GM21528 (cell line): ENCODE data around the gene HMOX1.
A peak's percentile ranks its signal among the peaks of the same experiment; 100 is the strongest.

Experiments
- ATAC-seq: cut with Tn5 transposase; IDR thresholded peaks from one replicate; pipeline ENCODE4 v1.9.1; 2021; ENCODE audit warnings: mild to moderate bottlenecking, moderate library complexity; ENCODE audit not compliant: unreplicated experiment, low FRiP score

HMOX1 gene

GRCh38 chr22:35400501-35400790, 19.6 kb downstream of the HMOX1 start:
- ATAC-seq = peak; percentile 12

DNA sequence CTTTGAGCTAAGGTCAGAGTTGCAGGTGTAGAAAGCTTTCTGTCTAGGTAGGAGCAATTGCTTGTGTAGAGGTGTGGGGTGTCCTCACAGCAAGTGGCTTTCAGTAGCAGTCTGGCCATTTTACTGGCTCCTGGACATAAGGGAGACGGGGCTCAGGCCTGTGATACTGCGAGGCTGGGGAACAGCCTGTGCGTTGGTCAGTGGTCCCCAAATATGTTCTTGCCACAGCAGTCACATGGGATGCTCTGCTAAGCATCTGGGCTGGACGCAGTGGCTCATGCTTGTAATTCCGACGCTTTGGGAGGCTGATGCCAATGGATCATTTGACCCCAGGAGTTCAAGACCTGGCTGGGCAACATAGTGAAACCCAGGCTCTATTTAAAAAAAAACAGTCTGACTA, 21.0 kb downstream of the HMOX1 start:
- no peak for ATAC-seq

DNA sequence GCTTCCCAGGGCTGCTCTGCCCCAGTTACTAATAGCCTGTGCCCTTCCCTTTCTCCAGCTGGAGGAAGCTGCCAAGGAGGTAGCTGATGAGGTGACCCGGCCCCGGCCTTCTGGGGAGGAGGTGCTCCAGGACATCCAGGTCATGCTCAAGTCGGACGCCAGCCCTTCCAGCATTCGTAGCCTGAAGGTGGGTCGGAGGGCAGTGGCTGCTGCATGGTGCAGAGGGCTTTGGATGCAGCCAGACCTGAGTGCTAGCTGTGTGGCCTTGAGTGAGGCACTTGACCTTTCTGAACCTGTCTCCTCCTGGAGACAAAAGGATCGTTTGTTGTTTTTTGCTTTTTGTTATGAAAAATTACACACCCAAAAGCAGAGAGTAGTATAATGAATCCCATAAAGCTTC, 22.5 kb downstream of the HMOX1 start:
- no peak for ATAC-seq

- no peak for ATAC-seq
These were observed 23.3 kb downstream of the HMOX1 start for GRCh38 chr22:35404176-35404575.

- no peak for ATAC-seq
These were observed 25.5 kb downstream of the HMOX1 start for GRCh38 chr22:35406443-35406842.

DNA sequence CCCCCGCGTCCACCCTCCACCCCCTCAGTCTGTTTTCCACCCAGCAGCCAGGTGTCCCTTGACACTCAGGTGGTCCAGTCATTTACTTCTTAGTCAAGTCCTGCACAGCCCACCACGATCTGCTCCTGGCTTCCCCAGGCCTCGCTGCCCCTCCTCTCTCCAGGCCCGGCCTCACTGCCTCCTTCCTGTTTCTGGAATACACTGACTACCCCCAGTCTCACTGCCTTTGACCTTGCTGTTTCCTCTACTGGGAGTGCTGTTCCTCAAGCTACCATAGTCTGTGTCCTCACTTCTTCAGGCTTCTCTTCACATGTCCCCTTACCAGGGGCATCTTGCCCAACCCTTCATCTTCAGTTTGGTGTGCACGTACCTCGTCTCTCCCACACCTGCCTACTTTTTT, 26.5 kb downstream of the HMOX1 start:
- no peak for ATAC-seq

- ATAC-seq = peak; percentile 61
These were observed 29.1 kb downstream of the HMOX1 start for GRCh38 chr22:35409783-35410662.

- no peak for ATAC-seq
These were observed 29.8 kb downstream of the HMOX1 start for GRCh38 chr22:35410663-35411034.

- ATAC-seq = no peak
These were observed 30.2 kb downstream of the HMOX1 start for GRCh38 chr22:35411102-35411501.

DNA sequence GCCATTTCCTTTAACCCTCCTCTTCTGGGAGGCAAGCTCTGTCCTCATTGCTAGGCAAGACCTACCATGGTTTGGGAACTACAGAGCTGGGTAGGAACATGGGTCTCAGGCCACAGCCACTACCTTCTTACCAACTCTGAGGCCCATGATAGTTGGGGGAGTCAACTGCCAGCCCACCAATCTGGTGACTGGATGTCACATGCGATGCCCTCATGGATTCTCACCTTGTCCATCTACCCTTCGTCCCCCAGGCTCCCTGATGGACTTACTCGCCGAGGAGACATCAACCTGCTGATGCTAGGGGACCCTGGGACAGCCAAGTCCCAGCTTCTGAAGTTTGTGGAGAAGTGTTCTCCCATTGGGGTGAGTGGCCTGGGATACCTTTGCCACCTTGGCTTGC, 32.7 kb downstream of the HMOX1 start:
- ATAC-seq = no peak

DNA sequence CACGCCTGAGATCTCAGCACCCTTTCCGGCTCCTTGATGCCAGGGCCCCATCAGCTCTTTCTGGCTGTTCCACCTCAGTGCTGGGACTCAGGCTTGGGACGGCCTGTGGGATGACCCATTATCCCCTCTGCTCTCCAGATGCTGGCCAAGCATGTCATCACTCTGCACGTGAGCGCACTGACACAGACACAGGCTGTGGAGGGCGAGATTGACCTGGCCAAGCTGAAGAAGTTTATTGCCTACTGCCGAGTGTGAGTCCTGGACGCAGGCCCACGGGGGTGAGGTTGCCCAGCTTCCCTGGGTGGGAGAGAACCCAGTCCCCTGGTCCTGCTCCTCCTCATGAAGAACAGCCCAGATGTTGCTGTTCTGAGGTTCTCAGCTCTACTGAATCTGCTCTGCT, 36.7 kb downstream of the HMOX1 start:
- ATAC-seq = no peak

GRCh38 chr22:35418088-35418487, 37.2 kb downstream of the HMOX1 start:
- no peak for ATAC-seq

GRCh38 chr22:35418731-35419130, 37.8 kb downstream of the HMOX1 start:
- ATAC-seq = no peak

- no peak for ATAC-seq
These were observed 38.9 kb downstream of the HMOX1 start for GRCh38 chr22:35419756-35420155.

DNA sequence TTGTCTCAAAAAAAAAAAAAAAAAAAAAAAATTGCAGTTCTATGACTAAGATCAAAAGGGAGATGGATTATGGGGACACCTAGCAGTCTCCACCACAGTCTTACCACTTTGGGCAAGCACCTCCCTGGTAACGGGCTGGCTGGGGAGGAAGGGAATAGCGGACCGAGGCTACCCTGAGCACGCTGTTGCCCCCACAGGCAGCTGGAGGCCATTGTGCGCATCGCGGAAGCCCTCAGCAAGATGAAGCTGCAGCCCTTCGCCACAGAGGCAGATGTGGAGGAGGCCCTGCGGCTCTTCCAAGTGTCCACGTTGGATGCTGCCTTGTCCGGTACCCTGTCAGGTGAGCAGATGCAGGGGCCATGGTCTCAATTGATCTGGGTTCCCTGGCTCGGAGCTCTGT, 40.2 kb downstream of the HMOX1 start:
- ATAC-seq = no peak

DNA sequence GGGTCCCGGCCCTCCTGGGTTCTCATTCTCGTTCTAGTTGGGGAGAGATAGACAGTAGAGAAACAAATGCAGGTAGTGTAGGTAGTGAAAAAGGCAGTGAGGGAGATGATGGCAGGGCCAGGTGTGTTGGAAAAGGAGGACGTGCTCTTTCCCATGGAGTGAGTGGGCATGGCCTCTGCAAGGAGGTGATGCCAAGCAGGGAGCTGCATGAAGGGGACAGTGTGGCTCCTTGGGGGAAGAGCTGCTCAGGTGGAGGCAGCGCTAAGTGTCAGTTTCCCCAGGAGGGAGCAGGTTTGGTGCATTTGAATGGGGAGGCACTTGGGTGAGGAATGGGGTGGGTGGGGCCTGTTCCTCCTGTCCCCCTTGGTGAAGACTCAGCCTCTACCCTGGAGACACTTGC, 41.2 kb downstream of the HMOX1 start:
- no peak for ATAC-seq

GRCh38 chr22:35422936-35423335, 42.0 kb downstream of the HMOX1 start:
- ATAC-seq = no peak

GRCh38 chr22:35424081-35424480, 43.2 kb downstream of the HMOX1 start:
- no peak for ATAC-seq

DNA sequence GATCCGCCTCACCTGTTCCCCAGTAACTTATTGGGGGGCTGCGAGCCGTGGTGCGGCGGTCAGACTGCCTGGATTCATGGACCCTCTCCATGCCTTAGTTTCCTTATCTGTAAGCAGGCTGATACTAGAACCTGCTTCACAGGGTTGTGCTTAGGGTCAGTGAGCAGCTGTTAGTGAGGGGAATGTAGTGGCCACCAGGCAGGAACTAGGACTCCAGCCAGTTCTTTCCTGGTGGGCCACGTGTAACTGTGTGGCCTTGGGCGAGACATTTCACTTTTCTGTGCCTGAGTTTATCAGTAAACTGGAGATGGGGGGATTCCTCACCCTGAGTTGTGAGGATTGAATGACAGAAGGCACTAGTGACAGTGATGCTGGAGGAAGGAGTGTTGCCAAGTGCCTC, 43.9 kb downstream of the HMOX1 start:
- no peak for ATAC-seq

- ATAC-seq = no peak
These were observed 44.6 kb downstream of the HMOX1 start for GRCh38 chr22:35425546-35425945.

DNA sequence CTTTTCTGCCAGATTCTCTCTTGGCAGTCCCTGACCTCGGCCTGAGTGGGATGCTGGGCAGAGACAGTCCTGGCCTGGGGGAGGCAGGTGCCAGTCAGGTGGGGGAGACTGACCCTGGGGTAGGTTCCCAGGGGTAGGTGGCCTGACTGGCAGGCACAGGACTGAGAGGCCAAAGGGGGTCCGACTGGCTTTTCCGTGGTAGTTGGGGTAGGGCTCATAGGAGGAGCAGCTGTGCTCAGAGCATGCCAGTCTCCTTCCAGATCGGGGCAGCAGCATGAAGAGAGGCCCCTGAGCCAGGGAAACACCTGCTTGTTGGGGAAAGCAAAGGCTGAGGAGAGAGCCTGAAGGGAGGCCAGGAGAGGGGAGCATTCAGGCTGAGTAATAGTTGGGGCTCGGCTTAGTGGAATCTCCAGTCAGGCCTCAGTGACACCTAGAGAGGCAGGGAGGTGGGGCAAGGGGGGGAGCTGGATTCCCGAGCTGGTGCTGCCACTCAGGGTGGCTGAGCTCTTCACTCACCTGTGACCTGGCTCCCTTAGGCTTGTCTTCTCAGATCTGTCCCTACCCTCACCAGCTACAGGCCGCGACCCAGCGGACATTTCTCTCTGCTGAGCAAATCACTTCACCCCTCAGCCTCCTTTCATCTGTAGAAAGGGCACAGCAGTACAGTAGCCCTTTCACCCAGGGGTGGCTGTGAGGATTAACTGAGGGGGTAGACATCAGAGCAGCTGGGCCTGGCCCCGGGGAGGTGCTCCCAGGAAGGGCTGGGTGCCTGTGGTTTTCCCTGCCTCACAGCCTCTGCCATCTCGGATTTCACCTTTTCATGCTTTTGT, 45.3 kb downstream of the HMOX1 start:
- ATAC-seq = no peak

DNA sequence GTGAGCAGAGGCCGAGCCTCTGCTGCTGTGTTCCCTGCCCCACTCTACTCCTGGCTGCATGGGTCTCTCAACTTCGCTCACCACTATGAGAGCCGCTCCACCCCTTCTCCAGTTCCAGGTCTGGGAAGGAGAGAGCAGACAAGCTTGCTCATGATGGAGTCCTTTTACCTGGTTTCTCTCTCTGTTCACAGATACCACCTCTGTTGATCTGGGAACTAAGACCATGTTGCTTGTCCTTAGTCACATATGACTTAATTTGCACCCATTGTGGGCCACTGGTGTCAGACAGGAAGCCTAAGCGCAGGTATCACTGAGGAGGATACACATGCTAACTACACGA, 45.9 kb downstream of the HMOX1 start:
- no peak for ATAC-seq
